H54 (cell line): Measurements from ENCODE around the gene PDXP.

Experiments used
- DNase-seq: peaks from one replicate; pipeline ENCODE4 v3.0.0; 2011; ENCODE audit warnings: low spot score, mixed read lengths; ENCODE audit not compliant: insufficient read length
- FAIRE-seq: peaks from 3 replicates; lab custom pipeline; 2011; peaks lifted over from hg19 to GRCh38; lab: Jason Lieb, UNC
- POLR2A ChIP-seq: IDR thresholded peaks from 2 replicates; pipeline ENCODE4 v1.6.1; 2011; ENCODE audit warnings: low read depth, mild to moderate bottlenecking, low read length

PDXP gene

DNA sequence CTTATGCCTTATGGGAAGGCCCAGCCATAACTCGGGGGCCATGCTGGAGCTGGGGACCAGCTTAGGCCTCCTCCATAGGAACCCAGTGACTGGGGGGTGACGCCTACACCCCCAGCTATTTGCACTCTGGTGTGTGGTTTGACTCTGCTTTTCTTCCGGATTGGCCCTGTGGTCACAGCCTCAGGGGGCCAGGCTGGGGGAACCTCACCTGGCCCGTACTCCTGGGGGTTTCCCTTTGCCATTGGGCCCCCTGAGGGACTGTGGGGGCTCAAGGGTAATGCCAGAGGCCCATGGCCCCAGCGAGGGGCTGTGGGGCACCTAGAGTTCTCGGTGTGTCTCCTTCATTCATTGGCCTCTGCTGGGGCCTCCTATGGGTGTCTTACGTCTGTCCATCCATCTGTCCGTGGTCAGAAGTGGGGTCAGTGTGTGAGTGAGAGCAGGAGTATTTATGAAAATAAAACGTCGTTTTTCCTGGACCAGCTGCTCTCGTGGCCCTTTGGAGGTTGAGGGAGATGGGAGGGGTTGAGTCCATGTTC, 25.4 kb upstream of the PDXP start:
- FAIRE-seq: no peak

DNA sequence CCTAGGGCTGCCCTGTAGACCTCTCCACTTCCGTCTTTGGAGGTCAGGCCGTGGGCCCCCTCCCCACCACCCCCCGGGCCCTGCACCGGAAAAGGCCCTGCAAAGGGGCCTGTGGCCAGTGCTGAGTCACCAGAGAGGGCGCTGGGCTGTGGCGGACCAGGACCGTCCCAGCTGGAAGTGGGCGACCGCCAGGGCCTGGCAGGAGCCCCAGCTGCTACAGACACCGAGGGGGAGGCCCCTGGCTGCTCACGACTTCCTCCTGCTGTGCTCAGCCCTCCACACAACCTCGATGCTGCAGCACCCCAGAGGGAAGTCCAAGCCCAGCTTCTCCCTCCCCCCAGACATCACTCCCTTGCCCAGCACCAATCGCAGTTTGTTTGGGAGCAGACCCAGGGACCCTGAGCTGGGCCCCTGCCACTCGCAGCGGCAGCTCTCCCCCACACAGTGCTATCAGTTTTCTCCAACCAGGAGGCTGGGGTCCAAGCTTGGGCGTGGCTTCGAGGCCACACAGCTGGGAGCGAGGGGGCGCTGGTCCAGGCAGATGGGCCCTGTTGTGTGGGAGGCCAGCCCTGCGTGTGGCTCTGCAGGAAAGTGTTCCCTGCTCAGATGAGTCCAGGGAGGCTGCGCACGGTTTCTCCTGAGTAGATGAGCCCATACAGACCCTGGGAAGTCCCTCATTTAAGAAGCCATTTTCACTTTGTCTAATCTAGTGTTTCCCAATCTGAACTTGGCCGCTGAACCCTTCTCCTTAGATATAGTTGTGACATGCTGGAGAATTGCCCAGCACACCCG, 24.7 kb upstream of the PDXP start:
- TF ChIP-seq POLR2A: no peak
- FAIRE-seq: peak; percentile 57
- DNase-seq: peak; percentile 71

More for the DNA sequence above, 25.4 kb upstream of the PDXP start:
- no peak for TF ChIP-seq POLR2A
- DNase-seq: no peak

GRCh38 chr22:37634417-37634924, 24.1 kb upstream of the PDXP start:
- TF ChIP-seq POLR2A: no peak
- DNase-seq (no peak), FAIRE-seq (no peak)

DNA sequence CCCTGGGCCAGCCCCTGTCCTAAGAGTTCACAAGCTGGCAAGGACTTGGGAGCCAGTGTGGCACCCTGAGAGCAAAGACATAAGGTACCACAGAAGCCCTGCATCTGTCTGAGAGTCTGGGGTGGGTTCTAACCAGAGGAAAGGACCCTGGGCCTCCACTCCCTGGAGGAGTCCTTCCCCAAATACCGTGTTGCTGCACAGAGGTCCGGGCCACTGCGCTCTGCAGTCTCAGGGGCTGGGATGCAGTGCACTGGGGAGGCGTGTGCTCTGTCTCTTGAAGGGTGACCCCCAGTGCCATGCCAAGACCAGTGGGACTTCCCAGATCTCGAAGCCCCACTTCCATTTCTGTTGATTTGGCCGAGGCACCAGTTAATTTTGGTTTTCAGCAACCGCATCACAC, 23.4 kb upstream of the PDXP start:
- DNase-seq (no peak), FAIRE-seq (no peak)
- no peak for TF ChIP-seq POLR2A

- TF ChIP-seq POLR2A: no peak
- DNase-seq: no peak
- FAIRE-seq: no peak
Observed at GRCh38 chr22:37636186-37636948, 22.2 kb upstream of the PDXP start.

DNA sequence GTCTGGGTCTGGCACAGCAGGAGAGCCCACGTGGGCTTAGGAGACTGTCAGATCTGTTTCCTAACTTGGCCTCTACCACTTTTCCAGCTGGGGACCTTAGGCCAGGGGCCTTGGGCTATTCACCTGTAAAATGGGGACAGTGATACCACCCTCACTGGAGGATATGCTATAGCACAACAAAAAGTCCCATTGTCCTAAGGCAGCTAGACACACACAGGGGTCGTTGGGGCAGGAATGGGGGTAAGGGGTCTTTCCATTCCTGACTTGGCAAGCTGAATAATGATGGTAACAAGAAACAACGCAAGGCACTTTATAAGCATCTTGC, 21.6 kb upstream of the PDXP start:
- FAIRE-seq (no peak), DNase-seq (no peak)
- TF ChIP-seq POLR2A: no peak

DNA sequence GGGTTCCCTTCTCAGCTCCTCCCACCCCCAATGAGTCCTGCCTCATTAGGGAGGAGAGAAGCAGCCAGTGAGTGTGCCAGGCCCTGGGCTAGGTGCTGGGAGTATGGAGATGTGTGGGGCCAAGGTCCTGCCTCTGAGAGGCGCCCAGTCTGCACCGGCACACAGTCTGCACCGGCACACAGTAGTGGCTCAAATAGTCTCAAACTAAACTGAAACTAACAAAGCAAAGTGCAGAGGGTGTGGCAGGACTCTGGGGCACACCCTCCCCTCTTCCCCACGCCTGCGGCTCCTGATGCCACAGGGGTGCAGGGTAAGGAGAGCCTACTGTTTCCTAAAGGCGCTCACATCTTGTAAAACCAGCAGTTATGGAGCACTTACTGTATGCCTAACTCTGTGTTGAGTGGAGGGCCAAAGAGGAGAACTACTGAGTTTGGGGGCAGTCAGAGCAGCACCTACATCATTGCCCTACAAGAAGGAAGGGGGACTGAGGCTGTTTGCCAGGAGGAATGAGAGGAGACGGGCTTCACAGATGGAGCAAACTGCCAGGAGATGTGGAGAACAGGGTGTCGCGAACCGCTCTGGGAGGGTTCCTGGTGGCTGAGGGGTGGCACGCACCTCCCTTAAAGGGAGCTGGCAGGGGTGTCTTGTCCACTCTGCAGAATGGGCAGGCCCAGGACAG, 20.0 kb upstream of the PDXP start:
- no peak for DNase-seq
- FAIRE-seq: no peak
- no peak for TF ChIP-seq POLR2A

- no peak for TF ChIP-seq POLR2A
- FAIRE-seq (no peak), DNase-seq (no peak)
Observed at GRCh38 chr22:37639070-37639760, 19.3 kb upstream of the PDXP start, which contains the start of gene SH3BP1. TSS of gene SH3BP1 (plus strand) at chr22:37639669. CDS start at chr22:37639788, 119 bp downstream.

GRCh38 chr22:37639771-37640590, 18.5 kb upstream of the PDXP start:
- DNase-seq (no peak), FAIRE-seq (no peak)
- no peak for TF ChIP-seq POLR2A

DNA sequence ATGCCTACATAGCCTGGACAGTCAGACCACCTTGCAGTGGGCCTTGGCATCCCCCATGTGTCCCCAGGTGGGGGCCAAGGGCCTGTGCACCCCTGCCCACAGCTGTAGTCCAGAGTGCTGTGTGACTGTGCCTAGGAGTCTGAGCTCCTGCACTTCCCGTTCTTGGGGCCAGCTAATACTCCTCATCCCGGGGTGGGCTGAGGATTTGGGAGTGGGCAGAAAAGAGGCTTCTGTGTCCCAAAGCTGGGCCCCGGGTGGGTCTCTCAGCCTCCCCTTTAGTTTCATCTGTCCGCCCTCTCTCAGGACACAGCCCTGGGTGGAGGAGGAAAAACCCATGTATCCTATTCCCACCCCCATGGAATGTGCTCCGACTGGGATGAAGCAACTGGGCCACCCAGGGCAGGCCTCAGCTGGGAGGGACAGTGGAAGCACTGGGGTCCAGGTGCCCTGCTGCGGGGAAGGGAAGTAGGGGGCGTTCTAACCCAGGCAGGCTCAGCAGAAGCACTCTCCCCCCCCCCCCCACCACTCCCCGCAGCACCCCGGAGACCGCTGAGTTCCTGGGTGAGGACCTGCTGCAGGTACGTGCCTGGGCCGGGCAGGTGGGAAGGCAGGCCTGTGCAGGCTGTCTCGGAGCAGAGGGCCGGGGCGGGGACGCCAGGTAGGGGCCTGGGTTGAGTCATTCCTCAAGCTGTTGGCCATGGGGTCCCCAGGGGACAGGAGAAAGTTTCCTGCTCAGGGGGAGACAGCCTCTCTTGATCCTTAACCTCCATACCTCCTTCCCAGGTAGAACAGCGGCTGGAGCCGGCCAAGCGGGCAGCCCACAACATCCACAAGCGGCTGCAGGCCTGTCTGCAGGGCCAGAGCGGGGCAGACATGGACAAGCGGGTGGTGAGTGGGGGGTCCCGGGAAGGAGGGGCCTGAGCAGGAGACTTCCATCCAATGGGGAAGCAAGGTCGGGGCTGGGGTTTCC, 17.6 kb upstream of the PDXP start:
- no peak for DNase-seq
- no peak for FAIRE-seq
- TF ChIP-seq POLR2A: no peak

GRCh38 chr22:37641561-37641949, 17.0 kb upstream of the PDXP start:
- DNase-seq (no peak), FAIRE-seq (no peak)
- no peak for TF ChIP-seq POLR2A

DNA sequence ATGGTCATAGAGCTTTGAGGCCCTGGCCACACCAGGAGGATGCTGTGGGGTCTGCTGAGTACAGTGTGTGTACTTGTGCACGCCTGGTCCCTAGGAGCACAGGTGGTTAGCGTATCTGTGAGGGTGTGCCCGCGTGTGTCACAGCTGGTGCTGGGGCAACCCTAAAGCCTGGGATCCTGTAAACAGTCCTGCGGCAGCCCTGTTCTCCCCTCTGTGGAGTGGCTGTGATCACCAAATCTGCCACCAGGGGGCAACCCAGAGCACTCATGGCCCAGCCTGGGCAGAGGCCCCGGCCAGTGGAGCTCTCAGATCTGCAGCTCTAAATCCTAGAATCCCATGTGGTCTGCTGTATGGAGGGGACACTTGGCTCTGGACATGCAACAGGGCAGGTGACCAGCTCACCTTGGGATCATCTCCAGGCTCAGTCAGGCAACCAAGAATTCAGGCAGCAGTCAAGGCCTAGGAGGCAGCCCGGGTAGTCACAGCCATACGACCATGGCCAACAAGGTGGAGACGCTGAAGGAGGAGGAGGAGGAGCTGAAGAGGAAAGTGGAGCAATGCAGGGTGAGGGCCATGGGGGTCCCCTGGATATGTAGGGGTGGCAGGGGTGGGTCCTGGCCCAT, 15.2 kb upstream of the PDXP start:
- DNase-seq (peak; percentile 75), FAIRE-seq (no peak)
- TF ChIP-seq POLR2A: no peak
